HG02870 (cell line): ENCODE results near the gene MYO19.
"Not testable (repeated sequence)": the region's sequence is repeated elsewhere in the genome, so short reads cannot be mapped to it uniquely, and the experiment has no call there.

Source experiments
- ATAC-seq: cut with Tn5 transposase; IDR thresholded peaks from one replicate; pipeline ENCODE4 v1.9.1; 2021; ENCODE audit warnings: mild to moderate bottlenecking, moderate library complexity; ENCODE audit not compliant: unreplicated experiment

Gene MYO19

DNA sequence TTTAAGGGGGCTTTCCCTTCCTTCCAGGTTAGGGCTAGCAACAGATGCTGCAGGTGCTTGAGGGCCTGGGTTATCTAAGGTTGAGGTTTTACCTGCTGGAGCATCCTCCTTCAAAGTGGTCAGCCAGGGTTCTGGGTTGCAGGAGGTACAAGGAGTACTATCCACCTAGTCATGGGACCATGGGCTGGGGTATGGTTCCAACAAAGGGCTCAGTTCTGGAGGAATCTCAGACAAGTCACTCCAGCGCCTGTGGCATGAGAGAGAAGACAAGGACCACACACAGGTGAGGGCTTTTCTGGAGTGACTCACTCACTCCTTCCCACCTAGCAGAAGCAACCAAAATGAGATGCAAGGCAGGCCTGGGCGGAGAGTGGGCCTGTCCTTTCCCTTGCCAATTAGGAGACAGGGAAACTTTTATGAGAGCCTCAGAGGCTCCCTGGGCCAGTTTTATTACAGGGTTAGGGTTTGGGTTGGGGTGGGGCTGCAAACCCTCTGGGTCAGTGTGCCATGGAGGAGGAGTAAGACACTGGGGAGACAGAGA, 2.2 kb downstream of the MYO19 start:
- no peak for ATAC-seq

DNA sequence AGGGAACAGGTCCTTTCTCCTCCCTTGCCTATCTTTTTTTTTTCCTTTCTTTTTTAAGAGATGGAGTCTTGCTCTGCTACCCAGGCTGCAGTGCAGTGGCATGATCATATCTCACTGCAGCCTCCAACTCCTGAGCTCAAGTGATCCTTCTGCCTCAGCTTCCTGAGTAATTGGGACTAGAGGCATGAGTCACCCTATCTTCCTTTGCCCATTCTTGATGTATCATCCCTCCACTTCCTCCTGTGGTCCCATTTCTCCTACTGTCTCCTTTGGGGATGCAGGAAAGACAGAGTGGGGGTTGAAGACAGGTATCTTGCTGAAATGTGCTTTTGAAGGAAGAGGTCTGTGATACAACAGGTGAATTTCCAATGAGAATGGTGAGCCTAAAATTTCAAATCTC, 5.5 kb downstream of the MYO19 start:
- no peak for ATAC-seq

DNA sequence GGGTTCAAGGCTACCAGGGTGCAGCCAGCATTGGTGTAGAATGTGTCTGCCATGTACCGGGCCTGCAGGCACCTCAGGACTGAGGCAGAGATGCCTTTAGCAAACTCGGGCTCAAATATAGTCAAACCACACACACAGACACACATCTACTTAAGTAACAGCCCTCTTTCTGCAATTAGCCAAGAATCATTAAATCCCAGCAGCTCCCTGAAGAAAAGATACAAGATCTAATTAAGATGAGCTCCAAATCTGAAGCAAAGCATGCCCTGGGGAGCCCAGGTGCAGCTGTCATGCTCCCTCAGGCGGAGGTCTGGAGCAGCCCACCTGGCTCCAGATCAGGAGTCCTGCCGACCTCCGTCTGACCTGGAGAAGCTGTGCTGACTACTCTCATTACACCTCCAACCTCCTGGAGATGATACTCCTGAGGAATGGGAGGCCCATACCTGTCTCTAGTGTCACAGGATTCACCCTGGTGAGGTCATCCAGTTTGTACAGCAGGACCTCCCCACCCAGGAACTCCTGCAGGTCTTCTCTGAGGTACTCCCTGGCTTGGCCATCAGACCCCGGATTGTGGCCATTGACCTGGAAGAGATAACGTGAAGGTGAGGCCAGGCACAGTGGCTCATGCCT, 6.9 kb downstream of the MYO19 start:
- no peak for ATAC-seq

DNA sequence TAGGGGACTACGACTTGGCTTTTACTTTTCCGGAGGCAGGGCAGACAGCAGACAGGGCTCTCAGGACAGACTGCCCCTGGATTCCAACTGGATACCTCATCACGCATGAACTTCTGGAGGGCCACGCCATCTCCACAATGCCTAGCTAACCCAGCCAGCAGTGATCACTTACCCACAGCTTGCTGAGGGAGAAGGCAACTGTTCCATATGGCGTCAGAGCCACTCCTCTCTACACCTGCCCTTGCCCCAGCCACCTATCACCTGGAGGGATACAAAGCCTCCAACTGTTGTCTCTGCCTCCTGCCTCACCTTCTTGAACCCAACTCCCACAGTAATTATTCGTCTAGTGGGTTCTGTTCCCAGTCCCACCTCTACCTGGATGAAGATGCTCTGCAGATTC, 8.8 kb downstream of the MYO19 start:
- ATAC-seq: no peak

DNA sequence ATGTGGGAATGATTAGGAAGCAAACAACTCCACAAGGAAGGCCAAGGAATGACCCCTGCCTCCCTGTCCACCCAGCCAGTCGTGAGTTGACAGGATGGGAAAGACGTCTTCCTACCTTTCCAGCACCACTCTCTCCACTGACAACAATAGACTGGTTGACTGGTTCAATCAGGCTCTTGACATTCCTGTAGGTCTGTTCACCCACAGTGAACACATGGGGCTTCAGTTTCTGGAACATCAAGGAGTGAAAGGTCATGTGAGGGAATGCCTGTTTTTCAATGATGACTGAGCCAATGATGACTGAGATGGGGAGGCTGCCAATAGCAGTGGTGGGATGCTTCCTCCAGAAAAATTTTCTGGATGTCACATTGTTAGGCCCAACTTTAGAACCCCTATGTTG, 9.6 kb downstream of the MYO19 start:
- ATAC-seq: no peak

DNA sequence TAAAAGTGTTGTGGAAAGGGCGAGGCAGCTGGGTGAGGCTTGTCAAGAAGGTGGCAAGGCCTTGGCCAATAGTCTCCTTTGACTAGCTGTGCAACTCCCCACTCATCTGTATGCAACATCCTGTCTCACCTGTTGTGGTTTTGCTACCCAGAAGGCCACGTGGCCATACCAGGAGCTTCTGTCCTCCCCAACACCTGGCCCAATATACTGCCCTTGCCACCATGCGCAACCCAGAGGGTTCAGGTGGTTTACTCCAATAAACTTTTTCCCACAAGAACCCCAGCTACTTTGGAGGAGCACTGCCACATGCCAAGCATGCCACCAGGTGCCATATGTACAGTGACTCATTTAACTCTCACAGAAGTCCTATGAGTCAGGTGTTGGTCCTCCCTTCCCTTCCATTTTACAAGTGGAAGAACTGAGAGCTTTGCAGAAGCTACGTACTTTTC, 10.2 kb downstream of the MYO19 start:
- ATAC-seq: no peak

DNA sequence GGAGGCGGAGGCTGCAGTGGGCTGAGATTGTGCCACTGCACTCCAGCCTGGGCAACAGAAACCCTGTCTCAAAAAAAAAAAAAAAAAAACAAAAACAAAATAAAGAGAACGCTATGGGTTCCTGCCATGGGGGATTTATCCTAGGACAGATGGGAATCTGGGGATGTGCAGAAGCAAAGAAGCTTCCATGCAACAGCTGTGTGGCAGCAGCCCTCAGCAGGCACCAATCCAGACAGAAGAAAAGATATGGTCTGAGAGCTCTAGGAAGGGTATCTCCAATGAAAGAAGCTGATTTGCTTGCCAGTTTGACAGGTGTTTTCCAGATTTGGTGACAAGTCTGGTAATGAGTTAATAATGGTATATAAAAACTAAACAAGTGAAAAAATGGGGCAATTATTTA, 11.6 kb downstream of the MYO19 start:
- no peak for ATAC-seq

DNA sequence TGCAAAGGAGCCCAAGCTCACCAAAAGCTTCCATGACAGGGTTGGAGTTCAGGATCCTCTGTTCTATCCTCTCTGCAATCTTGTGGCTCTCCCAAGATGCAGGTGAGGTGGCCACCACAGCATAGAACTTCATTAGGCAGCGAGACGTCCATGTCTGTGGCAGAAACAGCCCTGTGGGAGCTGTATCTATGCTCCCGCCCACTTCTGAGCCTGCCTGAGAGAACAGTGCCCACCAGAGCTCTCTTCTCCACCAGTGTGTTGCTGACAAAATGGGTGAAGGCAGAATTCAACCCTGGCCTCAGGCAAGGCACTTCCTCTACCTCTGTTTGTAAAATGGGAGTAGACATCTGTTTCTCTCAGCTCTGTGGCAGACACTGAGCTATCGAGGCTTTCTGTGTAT, 18.8 kb downstream of the MYO19 start:
- no peak for ATAC-seq

DNA sequence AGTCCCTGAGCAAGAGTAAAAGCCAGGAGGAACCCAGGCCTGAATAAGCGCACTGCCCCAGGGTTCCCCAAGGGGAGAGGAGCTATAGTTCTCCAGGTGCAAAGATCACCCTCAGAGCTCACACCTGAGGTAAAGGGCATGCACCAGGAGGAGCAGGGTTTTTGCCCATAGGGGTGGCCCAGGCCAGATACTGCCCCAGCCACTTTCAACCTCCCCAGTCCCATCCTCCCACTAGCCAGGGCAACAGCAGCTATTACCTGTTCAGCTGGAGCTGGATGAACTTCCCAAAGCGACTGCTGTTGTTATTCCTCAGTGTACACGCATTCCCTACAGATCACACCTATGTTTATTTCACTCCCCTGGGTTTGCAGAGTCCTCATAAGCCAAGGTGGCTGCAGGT, 19.8 kb downstream of the MYO19 start:
- ATAC-seq: no peak

DNA sequence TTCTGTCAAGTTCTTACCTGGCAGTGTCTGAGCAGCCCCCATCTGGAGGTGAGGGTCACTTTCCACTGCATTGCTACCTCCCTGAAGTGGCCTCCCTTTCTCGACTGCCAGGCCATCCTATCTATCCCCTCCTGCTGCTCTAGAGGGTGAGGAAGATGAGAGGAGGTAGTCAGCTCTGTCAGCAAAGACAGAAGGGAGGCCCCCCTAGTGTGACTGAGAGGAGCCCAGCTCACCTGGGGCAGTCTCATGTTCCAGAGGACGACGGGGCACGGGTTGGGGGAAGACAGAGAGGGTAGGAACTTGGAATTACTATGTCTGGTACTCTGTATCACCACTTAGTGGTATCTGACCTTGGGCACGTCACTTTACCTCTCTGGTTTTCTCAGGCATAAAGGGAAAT, 22.0 kb downstream of the MYO19 start:
- no peak for ATAC-seq

DNA sequence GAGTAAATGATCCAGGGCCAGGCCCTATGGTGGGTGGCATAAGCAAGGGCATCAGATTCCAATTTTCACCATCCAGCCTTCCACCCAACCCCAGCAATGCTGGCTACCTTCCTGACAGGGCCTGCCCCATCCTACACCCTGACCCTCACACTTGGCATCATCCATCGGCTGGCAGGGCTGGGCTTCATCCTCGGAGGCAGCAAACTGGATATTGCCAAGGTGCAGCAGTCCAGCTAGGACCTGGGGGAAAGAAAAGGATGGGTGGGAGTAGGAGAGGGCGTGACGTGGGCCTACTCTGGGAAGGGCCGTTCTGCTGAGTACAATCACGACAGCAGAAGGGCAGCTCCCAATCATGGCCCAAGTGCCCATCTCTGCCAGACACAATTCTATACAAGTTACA, 23.5 kb downstream of the MYO19 start:
- no peak for ATAC-seq

DNA sequence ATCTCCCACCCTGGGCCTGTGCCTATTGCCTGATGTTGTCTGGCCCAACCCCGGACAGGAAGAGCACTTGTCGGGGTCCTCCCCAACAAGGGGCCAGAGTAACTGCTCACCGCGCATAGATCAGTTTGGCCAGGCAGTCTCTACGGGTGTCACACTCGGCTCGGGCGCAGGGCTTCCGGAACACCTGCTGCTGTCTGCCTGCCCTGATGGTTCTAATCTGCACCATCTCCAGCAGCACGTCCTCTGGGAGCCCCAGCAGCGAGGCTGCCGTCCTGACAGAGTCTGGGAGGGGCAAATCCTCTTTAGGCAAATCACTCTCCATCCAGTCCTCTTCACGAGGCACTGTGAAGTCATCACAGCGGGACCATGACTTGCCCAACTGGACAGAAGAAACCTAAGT, 24.0 kb downstream of the MYO19 start:
- no peak for ATAC-seq

DNA sequence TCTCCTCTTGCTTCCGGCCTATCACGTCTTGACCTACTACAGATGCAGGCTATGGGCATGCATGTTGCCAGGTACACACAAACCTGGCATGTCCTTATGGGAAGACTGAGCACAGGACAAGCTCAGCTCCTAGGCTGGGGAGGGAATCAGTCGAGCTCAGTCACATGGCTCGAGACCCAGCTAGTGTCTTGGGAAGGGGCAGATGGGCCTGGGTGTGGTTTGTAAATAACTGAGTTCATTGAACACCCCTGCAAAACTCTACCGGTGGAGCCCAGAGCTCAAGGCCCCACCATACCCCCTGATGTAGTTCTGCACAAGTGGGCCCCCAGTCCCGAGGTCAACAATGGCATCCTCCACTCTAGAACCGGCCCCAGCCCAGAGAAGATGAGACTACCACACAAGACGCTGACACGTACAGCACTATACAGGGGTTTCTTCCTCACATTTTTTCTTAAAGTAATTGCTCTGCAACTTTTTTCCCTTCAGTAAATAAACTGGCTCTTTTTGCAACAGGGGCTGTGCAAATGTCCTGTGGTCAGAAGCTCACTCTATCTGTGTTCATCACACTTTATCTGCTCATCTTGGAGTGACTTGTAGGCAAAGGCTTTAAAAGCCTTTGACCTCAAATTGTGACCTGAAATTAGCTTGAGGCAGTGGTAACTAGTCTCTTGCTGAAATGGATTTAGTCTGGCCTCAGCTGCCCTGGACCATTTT, 25.2 kb downstream of the MYO19 start:
- no peak for ATAC-seq

DNA sequence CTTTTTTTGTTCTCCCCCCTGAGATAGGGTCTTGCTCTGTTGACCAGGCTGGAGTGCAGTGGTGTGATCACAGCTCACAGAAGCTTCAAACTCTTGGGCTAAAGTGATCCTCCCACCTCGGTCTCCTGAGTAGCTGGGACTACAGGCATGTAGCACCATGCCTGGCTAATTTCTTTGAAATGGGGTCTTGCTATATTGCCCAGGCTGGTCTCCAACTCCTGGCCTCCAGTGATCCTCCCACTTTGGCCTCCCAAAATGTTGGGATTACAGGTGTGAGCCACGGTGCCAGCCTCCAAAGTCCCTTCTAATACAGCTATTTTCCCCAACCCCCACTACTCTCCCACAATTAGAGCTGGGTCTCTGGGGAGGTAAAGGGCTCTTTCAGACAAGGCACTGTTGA, 26.2 kb downstream of the MYO19 start:
- ATAC-seq: not testable (repeated sequence)

DNA sequence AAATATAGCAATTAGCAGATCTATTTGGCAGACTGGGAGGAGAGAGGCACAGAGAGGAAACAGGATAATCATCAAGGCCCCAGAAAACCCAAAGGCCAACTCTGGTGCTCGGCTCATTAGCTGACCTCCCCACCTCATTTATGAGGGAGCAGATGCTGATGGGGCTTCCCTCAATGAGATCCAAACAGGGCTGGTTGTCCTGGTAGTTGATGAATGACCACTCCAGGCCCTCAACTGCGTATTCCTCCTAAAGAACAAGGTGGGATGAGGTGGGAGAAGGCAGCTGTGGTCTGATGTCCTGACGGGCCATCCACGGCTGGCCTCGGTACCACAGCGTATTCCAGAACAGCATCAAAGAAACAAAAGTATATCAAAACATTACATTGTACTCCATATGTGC, 27.4 kb downstream of the MYO19 start:
- no peak for ATAC-seq

DNA sequence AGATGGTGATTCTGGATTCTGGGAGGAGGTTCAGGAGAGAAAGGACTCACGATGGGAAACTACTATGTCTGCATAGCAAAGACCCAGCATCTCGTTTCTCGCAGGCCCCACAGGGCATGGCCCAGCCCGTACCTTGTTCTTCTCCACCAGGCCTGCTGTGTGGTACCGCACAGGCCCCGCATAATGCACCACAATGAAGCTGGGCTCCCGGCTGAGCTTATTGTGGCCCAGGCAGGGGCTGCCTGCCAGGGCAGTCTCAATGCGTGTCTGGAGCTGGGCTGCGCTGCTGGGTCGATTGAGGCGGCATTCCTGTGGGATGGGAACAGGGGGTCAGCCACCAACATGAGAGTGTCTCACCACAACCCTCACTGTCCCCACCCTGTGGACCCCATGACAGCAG, 27.8 kb downstream of the MYO19 start:
- no peak for ATAC-seq

DNA sequence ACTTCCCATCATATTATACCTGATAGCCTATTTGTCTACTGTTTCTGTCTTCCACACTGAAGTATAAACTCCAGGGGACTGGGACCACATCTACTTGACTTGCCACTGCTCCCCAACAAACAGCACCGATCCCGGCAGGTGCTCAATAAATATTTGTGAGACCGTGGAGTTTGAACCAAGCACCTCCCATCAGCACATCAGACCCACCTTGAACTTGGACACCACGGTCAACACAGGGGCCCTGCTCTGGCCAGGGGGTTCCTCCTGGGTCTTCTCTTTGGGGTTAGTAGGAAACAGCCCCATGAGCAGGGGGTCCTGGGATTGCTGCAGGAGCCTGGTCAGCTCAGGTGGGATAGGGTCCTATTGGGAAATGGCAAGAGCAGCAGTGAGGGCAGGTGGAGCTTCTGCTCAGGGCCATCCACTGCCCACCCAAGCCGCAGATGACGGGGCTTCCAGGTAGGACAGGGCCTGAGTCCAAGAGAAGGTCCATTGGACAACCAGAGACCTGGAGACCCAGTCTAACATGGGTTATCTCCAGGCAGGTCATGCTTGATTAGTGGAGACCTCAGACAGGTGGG, 28.3 kb downstream of the MYO19 start:
- ATAC-seq: no peak

DNA sequence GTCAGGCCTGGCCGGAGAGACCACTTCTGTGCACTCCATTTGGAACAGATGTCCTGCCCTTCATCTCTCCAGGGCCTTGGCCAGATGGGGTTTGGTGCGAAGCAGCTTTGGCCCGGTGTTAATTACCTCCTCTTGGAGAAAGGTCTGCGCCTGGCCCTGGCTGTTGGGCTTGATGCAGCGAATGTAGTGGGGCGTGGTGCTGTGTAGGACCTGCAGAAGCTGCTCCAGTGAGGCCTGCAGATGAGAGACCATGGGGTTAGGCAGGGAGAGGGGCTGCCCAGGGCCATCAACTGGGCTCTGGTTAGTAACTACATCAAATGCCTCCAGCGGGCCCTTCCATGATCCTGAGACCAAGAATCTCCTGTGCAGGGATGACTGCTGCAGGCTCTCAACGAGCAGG, 29.5 kb downstream of the MYO19 start:
- ATAC-seq: no peak

DNA sequence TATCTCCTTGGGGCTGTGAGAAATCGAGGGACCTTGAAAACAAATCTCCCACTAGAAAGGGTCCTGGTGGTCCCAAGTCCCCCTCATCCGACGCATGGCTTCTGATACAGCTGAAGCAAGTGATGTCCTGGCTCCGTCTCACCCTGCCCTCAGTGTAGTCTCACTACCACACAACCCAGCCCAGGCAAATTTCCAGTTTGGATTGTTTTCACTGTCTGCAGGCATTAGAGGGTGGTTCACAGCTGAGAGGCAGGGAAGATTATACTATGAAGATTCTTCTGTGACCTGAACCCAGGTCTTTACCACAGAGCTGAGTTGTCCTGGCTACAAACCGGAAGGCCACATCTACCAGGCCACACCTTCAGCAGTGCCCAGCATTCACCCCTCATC, 30.5 kb downstream of the MYO19 start:
- ATAC-seq: no peak

DNA sequence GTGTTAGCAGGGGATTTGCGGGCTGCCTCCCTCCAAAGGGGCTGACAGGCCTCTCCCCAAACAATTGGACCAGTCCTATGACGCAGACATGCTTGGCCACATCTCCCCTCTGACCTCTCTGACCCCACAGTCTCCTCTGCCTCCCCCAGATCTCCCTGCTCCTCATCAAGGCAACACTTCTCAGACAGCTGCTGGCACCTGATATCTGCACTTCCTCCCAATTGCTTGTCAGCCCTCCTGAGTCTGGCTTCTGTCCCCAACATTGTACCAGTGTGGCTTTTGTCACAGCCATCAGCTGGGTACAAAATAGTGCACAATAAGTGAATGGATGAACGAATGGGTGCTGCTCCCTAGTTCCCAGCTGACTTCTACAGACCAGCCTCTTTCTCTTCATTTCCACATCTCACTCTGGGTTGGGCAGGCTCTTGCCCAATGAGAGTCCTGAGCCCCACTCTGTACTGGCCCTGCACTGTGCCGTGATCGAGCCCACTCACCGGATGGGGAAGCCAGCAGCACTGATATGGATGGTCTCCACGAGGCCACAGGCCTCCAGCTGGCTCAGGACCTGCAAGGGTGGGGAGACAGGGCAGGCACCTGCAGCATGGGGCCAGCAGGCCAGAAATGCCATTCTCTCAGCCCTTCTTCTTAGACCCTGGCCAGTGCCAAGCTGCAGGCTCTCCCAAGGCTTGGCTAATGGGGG, 31.1 kb downstream of the MYO19 start:
- ATAC-seq: no peak

DNA sequence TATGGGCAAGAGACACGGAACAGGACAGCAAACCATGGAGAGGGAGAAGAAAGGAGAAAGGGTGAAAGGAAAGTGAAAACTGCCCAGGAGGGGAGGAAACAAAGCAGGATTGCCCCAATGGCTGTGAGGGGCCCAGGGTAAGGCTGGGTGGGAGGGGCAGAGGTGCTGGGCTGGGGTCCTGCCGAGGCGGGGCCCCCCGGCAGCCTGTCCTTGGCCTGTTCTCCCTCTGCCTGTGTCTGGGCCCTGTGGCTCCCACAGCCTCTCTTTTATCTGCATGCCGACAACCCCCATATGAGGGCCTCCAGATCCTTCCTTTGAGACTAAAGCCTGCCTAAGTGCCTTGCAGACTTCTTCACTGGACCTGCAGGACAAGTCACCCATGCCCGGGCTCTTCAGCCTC, 32.7 kb downstream of the MYO19 start:
- no peak for ATAC-seq

DNA sequence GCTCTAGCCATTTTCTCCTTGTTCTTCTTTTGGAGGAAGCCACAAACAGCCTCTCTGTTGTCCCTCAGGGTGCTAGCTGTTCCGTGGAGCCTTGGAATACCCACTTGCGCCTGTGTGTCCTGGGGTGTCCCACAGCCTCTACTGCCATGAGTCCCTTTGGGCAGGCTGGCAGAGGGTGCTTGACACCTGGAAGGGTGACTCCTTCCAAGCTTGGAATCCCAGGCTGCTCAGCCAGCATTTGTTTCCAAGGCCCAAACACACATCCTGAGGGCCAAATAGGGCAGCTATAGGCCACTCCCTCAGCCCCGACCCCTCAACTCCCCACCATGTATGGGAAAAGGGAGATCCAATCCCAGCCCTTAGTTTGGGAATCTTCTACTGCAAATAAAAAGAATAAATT, 33.3 kb downstream of the MYO19 start:
- ATAC-seq: no peak
